H1 (cell line): ENCODE data around the gene MYOCD. TPM values are rescaled to one million over a fixed set of nuclear protein-coding genes. Genes with fewer than 3 reads are reported as not detected.

Experiments used
- CHD1 ChIP-seq: IDR thresholded peaks from 2 replicates; pipeline ENCODE4 v1.6.1; 2012; ENCODE audit warnings: low read depth, low read length, improper control_type of control experiment
- KDM4A ChIP-seq: IDR thresholded peaks from one replicate; pipeline ENCODE4 v1.7.1; 2012; ENCODE audit warnings: low read depth, mild to moderate bottlenecking, moderate library complexity, low read length, inconsistent platforms; ENCODE audit not compliant: severe bottlenecking
- POU5F1 ChIP-seq: IDR thresholded peaks from 2 replicates; pipeline ENCODE4 v1.6.1; 2011; ENCODE audit warnings: low read depth, mild to moderate bottlenecking, low read length, moderate library complexity
- RNF2 ChIP-seq: fragments of 200-900, 300-1000 bp; sonication (generic); IDR thresholded peaks from 2 replicates; pipeline ENCODE4 v1.7.1; 2016; ENCODE audit warnings: borderline replicate concordance, low read depth, mild to moderate bottlenecking, antibody characterized with exemption, low read length; ENCODE audit not compliant: poor library complexity, severe bottlenecking; ENCODE audit errors: missing control alignments
- SP4 ChIP-seq: IDR thresholded peaks from 2 replicates; pipeline ENCODE4 v1.6.1; 2012; ENCODE audit warnings: low read length, inconsistent platforms
- polyA plus RNA-seq, 7 experiments: library from polyadenylated mRNA; depleted of rRNA in 3 of 7; stranded (reverse) in 5 of 7; unstranded in 2 of 7; fragments of >200 nt in 5 of 7; fragments of 200-250 nt in 2 of 7; gene quantifications; 1 replicate in 5 of 7; 2 replicates in 1 of 7; 4 replicates in 1 of 7; pipeline versions ENCODE4 v1.2.1 to v1.2.3, GENCODE V29; 2011 to 2013; ENCODE audit warnings: missing spikeins in 2 of 7, mixed read lengths in 2 of 7
- total RNA-seq: library from RNA; stranded (reverse); fragmentation: NEBNext Ultra II Directional; extraction: Animal tissue kit (Norgen Biotek cat#: 25700); gene quantifications from 2 replicates; pipeline ENCODE4 v1.2.1, GENCODE V29; 2021

MYOCD gene
- total and polyA plus RNA-seq, 2 of the 8 experiments (the other 6 are each of a cell fraction or from before 2014, with no cell fraction given) = 0.30 to 4.9 TPM

GRCh38 chr17:12773153-12773552, 107.5 kb downstream of the MYOCD start (continued):
- TF ChIP-seq KDM4A (no peak), SP4 (no peak), POU5F1 (no peak), CHD1 (no peak), RNF2 (no peak)
